Hematopoietic multipotent progenitor cell treated with erythropoietin and hydrocortisone succinate and interleukin-3 and kit ligand, for 15 days (in vitro differentiated cells): ENCODE measurements around the gene EXD2.

Experiments used
- DNase-seq: peaks from one replicate; pipeline ENCODE4 v3.0.0-alpha.2; 2015; ENCODE audit warnings: low spot score

EXD2 gene

DNA sequence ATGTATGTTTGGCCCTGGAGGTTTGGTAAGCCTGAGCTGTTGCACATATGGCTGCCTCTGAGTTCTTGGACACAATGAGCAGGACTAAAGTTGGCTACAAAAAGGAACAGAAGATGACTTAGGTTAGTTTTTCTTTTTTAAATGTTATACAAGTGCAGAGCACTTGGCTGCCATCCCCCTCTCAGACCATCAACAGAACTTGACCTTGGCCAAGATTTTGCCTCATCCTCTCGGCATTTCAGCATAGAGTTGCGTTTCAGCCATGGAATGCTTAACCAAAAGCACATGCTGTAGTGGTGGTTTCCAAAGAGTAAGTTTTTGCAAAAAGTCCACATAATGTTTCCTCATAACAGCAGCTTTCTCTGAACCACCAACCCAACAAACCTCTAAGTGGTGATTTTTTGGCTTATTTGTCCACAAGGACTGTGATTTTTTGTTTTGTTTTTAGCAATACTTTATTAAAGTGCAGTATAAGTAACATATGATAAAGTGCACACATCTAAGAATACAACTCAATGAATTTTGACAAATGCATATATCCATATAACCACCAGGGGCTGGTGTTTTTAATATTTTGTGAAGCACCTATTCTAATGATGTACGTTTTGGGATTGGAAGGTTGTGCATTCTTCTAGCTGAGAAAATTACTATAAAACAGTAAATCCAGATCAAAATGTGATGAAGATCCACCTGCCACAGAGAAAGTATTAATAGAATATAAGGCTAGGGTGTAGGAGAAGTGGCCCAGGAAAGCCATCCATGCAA, 56.6 kb downstream of the EXD2 start:
- no peak for DNase-seq

GRCh38 chr14:69249603-69250002, 58.3 kb downstream of the EXD2 start:
- DNase-seq: no peak

DNA sequence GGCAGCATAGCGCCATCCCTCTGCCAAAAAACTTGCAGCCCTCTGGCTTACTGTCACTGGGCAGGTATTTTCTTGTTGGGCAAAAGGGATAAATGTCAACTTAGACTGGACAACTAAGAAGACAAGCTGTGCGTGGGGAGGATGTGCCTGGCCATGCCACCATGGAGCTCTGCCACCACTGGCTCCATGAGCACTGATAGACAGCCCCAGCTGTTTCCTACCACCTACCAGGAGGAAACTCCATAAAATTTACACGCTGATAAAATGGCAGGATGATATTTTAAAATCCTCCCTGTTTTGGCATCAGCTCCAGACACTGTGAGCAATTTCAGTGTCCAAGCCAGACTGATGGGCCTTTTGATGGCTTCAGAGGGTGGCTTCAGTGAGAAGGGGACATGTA, 61.6 kb downstream of the EXD2 start:
- no peak for DNase-seq

DNA sequence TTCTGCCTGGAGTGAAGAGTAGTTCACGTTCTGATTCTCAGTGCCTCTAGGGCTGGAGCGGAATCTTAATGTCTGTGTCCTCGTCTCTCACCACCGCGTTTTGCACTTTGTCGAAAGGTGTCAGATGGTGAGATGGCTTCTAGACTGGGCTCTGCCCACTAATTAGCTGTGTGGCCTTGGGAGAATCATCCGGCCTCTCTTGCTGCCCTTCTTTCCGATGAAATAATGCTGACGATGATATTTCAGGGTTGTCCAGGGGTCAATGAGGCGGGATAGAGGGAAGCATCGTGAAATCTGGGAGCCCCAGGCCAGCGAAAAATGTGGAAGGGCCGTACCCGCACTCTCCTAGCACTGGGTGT, 67.8 kb downstream of the EXD2 start:
- DNase-seq: no peak

DNA sequence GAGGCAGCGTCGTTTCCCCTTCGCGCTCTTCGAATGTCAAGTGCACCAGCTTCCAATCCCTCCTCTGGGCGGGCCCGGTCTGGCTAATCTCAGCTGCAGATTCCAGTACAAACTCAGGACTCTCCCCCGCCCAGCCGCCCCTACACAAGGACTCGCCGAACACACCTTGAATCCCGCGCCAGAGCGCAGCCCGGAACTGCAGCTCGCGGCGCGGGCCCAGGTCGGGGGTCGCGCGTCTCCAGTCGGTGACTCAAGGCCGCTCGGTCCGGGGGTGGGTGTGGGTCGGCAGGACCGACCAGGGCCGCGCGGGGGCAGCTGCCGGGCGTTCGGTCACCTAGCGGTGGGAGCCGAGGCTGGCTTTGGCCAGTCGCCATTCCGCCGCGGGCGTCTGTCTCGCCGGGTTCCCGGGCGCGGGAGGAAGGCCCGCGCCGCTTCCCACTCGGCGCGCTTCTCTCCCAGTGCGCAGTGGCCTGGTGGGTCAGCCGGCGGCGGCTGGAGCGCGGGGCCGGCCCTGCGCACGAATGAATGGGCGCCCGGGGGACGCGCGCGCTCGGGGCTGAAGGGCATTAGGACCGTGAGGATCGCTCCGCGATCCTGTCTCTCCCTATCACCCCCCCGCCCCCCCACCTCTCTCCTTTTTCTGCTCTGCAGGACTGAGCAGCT, 68.4 kb downstream of the EXD2 start, which contains the start of gene GALNT16:
TSS of gene GALNT16 (plus strand) at position 632 of the 663 bp plus-strand sequence. CDS start 133 bp downstream, outside the sequence.
- DNase-seq: no peak

DNA sequence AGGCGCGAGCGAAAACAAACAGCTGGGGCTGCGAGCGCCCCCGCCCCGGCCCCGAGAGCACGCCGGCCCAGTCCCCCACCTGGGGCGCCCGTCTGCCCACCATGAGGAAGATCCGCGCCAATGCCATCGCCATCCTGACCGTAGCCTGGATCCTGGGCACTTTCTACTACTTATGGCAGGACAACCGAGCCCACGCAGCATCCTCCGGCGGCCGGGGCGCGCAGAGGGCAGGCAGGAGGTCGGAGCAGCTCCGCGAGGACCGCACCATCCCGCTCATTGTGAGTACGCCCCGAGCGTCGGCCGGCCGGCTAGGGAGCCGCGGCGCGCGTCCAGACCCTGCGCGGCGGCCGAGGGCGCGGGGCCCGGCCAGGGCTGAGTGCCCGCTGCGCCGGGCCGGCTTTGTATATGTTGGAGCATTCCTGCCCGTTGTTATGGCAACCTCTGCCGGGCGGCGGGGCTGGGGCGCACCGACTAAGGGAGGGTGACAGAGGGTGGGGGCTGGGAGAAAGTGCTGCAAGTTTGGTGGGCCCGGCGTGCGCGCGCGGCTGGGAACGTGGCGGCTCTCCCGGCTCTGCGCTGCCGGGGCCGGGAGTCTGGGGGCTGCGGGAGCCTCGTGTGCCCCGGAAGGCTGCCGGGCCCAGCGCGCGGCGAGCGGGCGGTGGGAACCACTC, 69.0 kb downstream of the EXD2 start:
- DNase-seq: no peak

- DNase-seq: no peak
Measured at GRCh38 chr14:69260861-69261564, 69.7 kb downstream of the EXD2 start.

DNA sequence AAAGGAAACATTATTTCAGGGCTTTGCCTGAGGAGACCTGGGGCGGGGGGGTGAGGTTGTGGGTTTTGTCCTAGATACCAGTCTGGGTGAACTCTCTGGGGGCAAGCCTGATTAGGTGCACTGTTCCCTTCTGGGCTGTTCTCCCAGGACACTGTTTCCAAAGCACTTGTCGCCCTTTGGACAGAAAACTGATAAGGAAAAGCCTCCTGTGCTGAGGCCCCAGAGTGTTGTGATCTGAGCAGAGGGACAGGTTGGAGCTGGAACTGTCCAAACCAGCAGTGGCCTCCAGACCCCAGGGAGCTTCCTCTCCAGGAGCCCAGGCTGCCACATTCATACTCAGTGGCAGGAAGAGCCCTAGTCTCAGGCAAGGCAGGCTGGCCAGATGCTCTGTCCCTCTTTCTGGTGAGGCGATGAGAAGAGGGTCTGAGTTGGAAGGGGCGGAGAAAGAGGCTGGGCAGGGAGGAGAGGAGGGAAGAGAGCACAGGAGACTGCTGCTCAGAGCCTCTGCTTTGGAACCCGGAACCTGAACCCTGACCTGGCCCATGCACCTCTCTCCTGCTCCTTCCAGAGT, 70.5 kb downstream of the EXD2 start:
- no peak for DNase-seq

GRCh38 chr14:69262516-69262915, 71.2 kb downstream of the EXD2 start:
- no peak for DNase-seq

GRCh38 chr14:69263364-69263763, 72.1 kb downstream of the EXD2 start:
- DNase-seq: no peak

- no peak for DNase-seq
Measured at GRCh38 chr14:69263771-69264170, 72.5 kb downstream of the EXD2 start.

GRCh38 chr14:69266572-69267345, 75.5 kb downstream of the EXD2 start:
- DNase-seq: no peak

- DNase-seq: no peak
Measured at GRCh38 chr14:69267492-69267891, 76.2 kb downstream of the EXD2 start.

DNA sequence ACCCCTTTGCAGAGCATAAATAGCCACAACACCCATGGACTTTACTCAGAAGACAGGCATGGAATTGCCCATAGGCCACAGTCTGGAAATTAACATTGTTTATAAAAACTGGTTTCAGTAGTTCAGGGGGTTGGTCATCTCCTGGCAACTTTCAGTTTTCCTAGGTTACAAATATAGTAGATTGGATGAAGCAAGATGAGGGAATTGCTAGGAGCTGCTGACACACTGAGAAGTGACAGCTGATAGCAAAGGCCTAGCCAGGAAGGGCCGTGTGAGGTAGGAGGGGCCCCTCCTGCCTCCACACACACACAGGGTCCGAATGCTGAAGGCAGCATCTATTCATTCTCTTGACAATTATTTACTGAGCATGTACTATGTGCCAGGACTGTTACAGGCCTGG, 76.9 kb downstream of the EXD2 start:
- no peak for DNase-seq

- no peak for DNase-seq
Measured at GRCh38 chr14:69268763-69269162, 77.5 kb downstream of the EXD2 start.

- no peak for DNase-seq
Measured at GRCh38 chr14:69269381-69269780, 78.1 kb downstream of the EXD2 start.

DNA sequence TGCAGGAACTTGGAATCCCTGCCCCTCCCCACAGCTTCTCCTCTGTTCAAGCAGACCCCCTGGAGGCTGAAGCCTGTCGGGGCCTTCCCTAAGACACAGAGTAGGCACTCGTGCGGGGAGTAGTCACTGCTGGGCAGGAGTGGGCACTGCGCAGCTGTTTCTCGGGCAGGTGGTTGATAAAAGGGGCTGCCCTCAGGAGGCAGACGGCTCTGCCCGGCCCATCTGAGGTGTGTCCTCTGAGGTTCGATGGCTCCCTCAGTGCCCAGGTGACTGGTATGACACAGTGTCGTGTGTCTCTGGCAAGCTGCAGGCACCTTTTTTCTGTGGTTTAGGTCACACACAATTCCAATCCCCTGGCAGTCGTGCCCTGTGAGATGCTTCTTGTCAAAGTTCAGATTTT, 78.8 kb downstream of the EXD2 start:
- DNase-seq: no peak

- no peak for DNase-seq
Measured at GRCh38 chr14:69270795-69271708, 79.8 kb downstream of the EXD2 start.

GRCh38 chr14:69274321-69274720, 83.0 kb downstream of the EXD2 start:
- no peak for DNase-seq

- no peak for DNase-seq
Measured at GRCh38 chr14:69275331-69275730, 84.0 kb downstream of the EXD2 start.
